GM18873 (cell line): ENCODE measurements around the gene GARS1.

Source experiments
- ATAC-seq: cut with Tn5 transposase; IDR thresholded peaks from one replicate; pipeline ENCODE4 v1.9.1; 2021; ENCODE audit warnings: mild to moderate bottlenecking, moderate library complexity, moderate number of reproducible peaks; ENCODE audit not compliant: unreplicated experiment, low FRiP score

The GARS1 gene

GRCh38 chr7:30674420-30674819 lies 79.7 kb downstream of the GARS1 start:
- ATAC-seq = no peak

DNA sequence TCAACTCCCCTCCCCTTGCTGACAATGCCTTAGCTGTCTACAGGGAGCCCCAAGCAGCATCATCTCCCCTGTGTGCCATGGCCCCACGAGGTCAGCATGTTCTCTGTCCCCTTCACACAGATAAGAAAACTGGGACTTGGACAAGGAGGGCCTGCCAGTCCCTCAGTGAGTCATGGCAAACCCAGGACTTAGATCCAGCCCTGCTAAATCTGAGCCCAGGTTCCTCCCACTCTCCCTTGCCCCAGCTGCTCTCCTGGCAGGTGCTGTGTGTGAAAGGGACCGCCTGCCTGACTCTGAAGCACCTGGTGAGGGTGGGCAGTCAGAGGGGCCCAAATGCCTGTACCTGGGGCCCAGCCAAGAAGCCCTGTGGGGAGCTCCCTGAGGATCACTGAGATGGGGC lies 80.2 kb downstream of the GARS1 start:
- no peak for ATAC-seq

- no peak for ATAC-seq
These were observed 84.1 kb downstream of the GARS1 start for GRCh38 chr7:30678805-30679204.

- no peak for ATAC-seq
These were observed 85.0 kb downstream of the GARS1 start for GRCh38 chr7:30679664-30680063.

- no peak for ATAC-seq
These were observed 86.7 kb downstream of the GARS1 start for GRCh38 chr7:30681331-30681797.

- no peak for ATAC-seq
These were observed 87.1 kb downstream of the GARS1 start for GRCh38 chr7:30681815-30682211.

DNA sequence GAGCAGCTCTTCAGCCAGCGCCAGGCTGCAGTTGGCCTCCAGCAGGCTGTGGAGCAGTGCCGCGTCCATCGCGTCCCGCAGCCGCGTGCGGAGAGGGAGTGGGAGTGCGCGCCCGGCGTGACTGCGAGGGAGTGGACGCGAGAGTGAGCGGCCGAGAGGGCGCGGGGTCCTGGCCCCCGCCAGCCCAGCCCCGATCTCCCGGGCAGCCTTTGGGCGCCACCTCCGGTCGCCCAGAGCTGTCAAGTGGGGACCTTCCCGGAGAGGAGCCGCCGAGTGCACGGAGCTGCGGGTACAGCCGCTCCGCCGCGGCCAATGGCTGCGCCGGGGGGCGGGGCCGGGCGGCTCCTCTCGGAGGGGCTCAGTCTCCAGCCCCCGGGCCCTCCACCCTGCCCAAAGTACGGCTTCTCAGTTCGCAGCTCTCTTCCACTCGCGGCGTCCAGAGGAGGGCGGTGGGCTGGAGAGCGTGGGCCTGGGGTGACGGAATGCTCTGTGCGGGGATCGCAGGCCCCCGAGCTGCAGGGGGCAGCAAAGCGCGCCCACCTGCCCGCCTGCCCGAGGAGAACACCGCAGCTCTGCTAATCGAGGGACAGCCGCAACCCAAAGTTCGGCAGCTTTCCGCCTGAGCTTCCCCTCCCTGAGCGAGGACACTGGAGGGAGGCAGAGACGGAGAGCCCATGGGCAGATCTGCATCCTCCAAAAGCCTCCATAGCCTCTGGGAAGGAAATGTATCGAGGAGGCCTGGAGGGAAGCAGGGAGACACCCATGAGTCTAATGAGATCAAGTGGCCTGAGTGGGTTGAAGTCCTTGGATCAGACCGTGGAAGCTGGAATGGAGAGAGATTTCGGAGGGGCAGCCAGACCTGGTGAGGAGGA lies 87.8 kb downstream of the GARS1 start, which contains the start of gene CRHR2:
CRHR2 (minus strand) TSS at position 245 of the 872 bp plus-strand sequence; CDS start at position 69, 176 bp downstream.
- no peak for ATAC-seq

DNA sequence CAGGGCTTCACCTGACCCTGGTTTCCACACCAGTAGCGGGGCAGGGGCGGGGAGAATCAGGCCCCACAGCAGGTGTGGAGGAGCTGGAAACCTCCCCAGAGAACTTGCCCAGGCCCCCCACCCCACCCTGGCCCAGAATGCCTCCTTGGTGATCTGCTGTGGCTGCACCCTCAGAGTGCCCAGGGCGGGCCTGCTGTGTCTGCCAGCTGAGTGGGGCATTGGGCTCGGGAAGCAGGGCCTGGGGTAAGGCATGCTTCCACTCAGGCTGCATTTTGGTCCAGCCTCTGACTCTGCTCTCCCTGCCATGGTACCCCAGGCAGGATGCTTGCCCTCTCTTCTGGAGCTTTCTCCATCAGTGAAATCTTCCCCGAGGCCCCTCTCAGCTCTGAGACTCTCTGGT lies 88.6 kb downstream of the GARS1 start:
- no peak for ATAC-seq
